ENCODE data around the gene TUBA3C. TPM values are rescaled to one million over a fixed set of nuclear protein-coding genes. Genes with fewer than 3 reads are reported as not detected.
A peak's percentile ranks its signal among the peaks of the same experiment; 100 is the strongest.
"Not testable (repeated sequence)": the region's sequence is repeated elsewhere in the genome, so short reads cannot be mapped to it uniquely, and the experiment has no call there.

TUBA3C gene
- total RNA-seq = not detected
- under 1 TPM in 1 of 3 donors, not detected in 2; 0.20 TPM for polyA plus RNA-seq
- total RNA-seq = 0 reads per million in 6 experiments

GRCh38 chr13:19181621-19182485, at the start of gene TUBA3C:
Gene TUBA3C (minus strand): TSS chr13:19181824. CDS start chr13:19181747, 77 bp downstream.
- Mint-ChIP-seq H3K27ac (no peak within 1 kb of the TSS), H3K4me3 (peak within 1 kb of the TSS in 1 of 10 donors; percentile 24), H3K36me3 (no peaks in the 10 kb centered on the region), H3K27me3 (peaks cover 0 to 13% (median 0%) of the 10 kb centered on the region in 5 donors), H3K9me3 (peaks cover 0 to 3% (median 0%) of the 10 kb centered on the region in 9 donors), H3K4me1 (no peaks in the 10 kb centered on the region)
- DNase-seq (no peak), ATAC-seq (no peak)
- POLR2A ChIA-PET = no interaction called here

DNA sequence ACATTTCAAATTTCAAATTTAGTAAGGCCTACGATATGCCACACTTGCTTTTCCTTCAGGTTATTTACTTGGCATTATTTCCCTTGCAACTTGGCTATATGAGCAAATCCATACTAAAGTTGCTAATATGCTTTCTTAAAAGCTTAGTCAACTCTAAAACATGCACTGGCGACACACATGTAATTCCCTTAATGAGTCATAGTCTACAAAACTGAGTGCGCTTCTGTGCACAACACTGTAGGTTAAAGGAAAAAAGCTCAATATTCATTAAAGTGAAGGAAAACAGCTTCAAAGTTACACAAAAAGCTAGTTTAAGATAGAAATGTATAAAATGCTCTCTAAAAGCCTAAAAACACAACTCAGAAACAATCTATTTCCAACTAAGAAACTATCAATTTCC, 25.8 kb upstream of the TUBA3C start:
- H3K27ac Mint-ChIP-seq, H3K9me3 Mint-ChIP-seq, H3K36me3 Mint-ChIP-seq, POLR2A ChIA-PET, H3K4me1 Mint-ChIP-seq, H3K27me3 Mint-ChIP-seq, DNase-seq, ATAC-seq, H3K4me3 Mint-ChIP-seq: not testable (repeated sequence)

GRCh38 chr13:19192622-19193021, 11.0 kb upstream of the TUBA3C start:
- H3K36me3 Mint-ChIP-seq, H3K27ac Mint-ChIP-seq, H3K4me1 Mint-ChIP-seq, H3K4me3 Mint-ChIP-seq, DNase-seq, H3K27me3 Mint-ChIP-seq, ATAC-seq, POLR2A ChIA-PET: not testable (repeated sequence)
- peaks cover 0 to 12% (median 3%) of the 10 kb centered on the region in 9 donors for H3K9me3 Mint-ChIP-seq

- DNase-seq, POLR2A ChIA-PET, H3K36me3 Mint-ChIP-seq, ATAC-seq, H3K27ac Mint-ChIP-seq, H3K4me1 Mint-ChIP-seq, H3K4me3 Mint-ChIP-seq: not testable (repeated sequence)
- peaks cover 0 to 13% (median 2%) of the 10 kb centered on the region in 5 donors for H3K27me3 Mint-ChIP-seq
- H3K9me3 Mint-ChIP-seq = peaks cover 0 to 11% (median 3%) of the 10 kb centered on the region in 9 donors
Observed at GRCh38 chr13:19189911-19190310, 8.3 kb upstream of the TUBA3C start.

GRCh38 chr13:19189368-19189767, 7.7 kb upstream of the TUBA3C start:
- peaks cover 0 to 13% (median 2%) of the 10 kb centered on the region in 5 donors for H3K27me3 Mint-ChIP-seq
- H3K4me1 Mint-ChIP-seq, ATAC-seq, H3K36me3 Mint-ChIP-seq, H3K27ac Mint-ChIP-seq, H3K4me3 Mint-ChIP-seq, DNase-seq, H3K9me3 Mint-ChIP-seq, POLR2A ChIA-PET: not testable (repeated sequence)

DNA sequence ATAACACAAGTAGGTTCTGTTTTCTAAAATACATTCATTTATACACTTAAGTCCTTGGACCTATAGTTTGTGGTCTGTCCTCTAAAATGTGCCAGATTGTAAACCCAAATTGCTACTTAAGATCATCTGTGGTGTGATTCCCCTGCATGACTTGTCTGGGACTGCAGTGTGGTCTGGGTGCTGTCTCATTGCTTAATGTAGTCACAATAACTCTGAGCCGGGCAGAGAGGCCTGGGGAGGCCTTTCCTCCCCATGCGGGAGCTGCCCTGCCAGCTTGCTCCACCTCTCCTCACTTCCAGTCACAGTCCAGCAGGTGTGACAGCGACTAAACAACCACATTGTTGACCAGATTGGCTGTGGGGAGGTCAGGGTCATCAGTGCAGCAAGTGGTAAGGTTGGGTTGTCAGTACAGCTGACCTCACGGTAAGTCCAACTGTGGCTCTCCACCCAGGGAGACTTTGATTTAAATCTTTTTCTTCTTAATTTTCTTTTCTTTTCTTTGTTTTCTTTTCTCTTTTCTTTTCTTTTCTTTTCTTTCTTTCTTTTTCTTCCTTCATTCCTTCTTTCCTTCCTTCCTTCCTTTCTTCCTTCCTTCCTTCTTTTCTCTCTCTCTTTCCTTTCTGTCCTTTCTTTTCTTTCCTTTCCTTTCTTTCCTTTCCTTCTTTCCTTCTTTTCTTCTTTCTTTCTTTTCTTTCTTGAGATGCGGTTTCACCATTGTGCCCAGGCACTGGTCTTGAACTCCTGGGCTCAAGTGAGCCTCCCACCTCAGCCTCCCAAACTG, 4.4 kb upstream of the TUBA3C start:
- Mint-ChIP-seq H3K27ac (peak overlapping the region in 1 of 10 donors; percentile 12), H3K4me3 (no peak overlapping the region), H3K4me1 (no peaks in the 10 kb centered on the region), H3K9me3 (peaks cover 0 to 5% (median 2%) of the 10 kb centered on the region in 9 donors), H3K36me3 (no peaks in the 10 kb centered on the region), H3K27me3 (peaks cover 0 to 13% (median 2%) of the 10 kb centered on the region in 5 donors)
- POLR2A ChIA-PET = no interaction called here
- ATAC-seq (no peak), DNase-seq (no peak)

DNA sequence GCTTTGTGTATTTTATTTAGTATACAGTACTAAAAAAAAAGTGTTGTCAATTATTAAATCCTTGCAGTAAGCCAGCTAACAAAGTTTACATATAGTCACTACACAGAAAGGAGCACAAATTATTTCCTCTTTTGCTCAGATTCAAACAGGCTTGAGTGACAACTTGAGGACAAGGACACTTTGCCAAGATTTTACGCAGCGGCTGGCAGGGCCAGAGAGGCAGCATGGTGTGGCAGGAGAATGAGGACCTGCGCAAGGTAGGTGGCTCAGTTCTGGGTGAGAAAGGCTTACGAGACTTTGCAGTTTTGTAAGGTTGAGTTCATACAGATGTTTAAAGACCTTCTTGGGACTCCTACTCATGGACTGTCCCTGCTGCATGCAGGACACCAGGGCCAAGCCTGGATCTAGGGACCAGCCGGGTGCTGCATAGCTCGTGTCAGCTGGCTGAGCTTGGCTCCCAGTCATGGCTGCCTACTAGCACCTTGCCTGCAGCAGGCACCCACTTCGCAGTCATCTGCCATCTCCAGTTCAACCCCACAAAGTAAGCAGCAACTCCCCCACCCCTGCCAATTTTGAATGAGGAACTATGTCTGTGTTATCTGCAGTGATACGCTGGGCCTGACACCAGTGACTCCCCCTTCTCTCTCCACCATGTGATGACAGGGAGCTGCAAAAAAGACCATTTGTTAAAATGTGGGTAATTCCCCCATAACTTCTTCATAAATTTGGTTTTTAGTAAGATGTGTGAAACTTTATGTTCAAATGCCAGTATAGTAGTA, 3.7 kb upstream of the TUBA3C start:
- H3K4me3 Mint-ChIP-seq = no peak overlapping the region
- DNase-seq (no peak), ATAC-seq (no peak)
- no peak overlapping the region for H3K27ac Mint-ChIP-seq
- POLR2A ChIA-PET = no interaction called here
- no peaks in the 10 kb centered on the region for H3K4me1 Mint-ChIP-seq
- H3K9me3 Mint-ChIP-seq = peaks cover 0 to 5% (median 0%) of the 10 kb centered on the region in 9 donors
- peaks cover 0 to 13% (median 2%) of the 10 kb centered on the region in 5 donors for H3K27me3 Mint-ChIP-seq
- H3K36me3 Mint-ChIP-seq = no peaks in the 10 kb centered on the region

- no peak overlapping the region for H3K27ac Mint-ChIP-seq
- no peak for DNase-seq
- POLR2A ChIA-PET = no interaction called here
- ATAC-seq = no peak
- peaks cover 0 to 13% (median 2%) of the 10 kb centered on the region in 5 donors for H3K27me3 Mint-ChIP-seq
- peaks cover 0 to 3% (median 0%) of the 10 kb centered on the region in 9 donors for H3K9me3 Mint-ChIP-seq
- no peak overlapping the region for H3K4me3 Mint-ChIP-seq
- no peaks in the 10 kb centered on the region for H3K36me3 Mint-ChIP-seq
- no peaks in the 10 kb centered on the region for H3K4me1 Mint-ChIP-seq
Observed at GRCh38 chr13:19184176-19184575, 2.6 kb upstream of the TUBA3C start.

DNA sequence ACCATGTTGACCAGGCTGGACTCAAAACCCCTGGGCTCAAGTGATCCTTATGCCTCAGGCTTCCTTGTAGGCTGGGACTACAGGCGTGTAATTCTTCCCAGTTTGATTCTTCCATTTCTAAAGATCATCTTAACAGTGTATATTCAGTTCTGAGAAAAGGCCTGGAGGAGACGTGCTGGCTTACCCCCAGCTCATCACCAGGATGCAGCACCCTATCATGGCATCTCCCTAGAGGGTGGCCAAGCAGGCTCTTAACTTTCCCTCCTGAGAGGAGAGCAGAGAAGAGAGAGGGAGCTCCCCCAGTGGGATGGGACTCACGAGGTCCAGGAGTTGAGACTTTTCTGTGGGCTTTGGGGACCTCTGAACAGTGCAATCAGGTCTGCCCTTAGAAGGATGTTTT, 2.1 kb upstream of the TUBA3C start:
- Mint-ChIP-seq H3K27ac (no peak overlapping the region), H3K4me1 (no peaks in the 10 kb centered on the region), H3K27me3 (peaks cover 0 to 13% (median 2%) of the 10 kb centered on the region in 5 donors), H3K4me3 (no peak overlapping the region), H3K36me3 (no peaks in the 10 kb centered on the region), H3K9me3 (peaks cover 0 to 3% (median 0%) of the 10 kb centered on the region in 9 donors)
- ATAC-seq (no peak), DNase-seq (no peak)
- POLR2A ChIA-PET = no interaction called here

GRCh38 chr13:19182536-19182935, 912 bp upstream of the TUBA3C start:
- no peaks in the 10 kb centered on the region for H3K36me3 Mint-ChIP-seq
- H3K4me3 Mint-ChIP-seq = no peak overlapping the region
- no peak overlapping the region for H3K27ac Mint-ChIP-seq
- POLR2A ChIA-PET = no interaction called here
- ATAC-seq (no peak), DNase-seq (no peak)
- H3K4me1 Mint-ChIP-seq = no peaks in the 10 kb centered on the region
- peaks cover 0 to 3% (median 0%) of the 10 kb centered on the region in 9 donors for H3K9me3 Mint-ChIP-seq
- H3K27me3 Mint-ChIP-seq = peaks cover 0 to 13% (median 2%) of the 10 kb centered on the region in 5 donors

DNA sequence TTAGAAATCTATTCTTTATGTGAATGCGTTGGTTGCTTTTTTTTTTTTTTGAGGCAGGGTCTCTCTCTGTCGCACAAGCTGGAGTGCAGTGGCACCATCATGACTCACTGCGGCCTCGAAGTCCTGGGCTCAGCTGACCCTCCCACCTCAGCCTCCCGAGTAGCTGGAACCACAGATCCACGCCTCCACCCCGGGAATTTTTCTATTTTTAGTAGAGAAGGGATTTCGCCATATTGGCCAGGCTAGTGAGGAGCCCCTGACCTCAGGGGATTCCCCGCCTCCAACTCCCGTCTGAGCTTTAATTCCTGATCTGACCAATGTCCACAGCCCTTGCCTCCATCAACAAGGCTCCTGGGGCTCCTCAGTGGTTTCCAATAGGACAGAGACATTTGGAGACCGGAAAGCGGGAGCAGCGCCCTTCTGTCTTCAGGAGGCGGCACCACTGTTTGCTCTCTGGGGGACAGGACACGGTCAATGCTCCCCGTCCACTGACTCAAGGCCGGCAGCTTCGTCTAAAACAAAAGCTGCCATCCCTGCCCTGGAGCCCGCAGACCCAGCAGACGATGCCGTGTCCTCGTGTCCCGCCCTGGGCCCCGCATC, 503 bp downstream of the TUBA3C start:
- POLR2A ChIA-PET = no interaction called here
- H3K36me3 Mint-ChIP-seq = no peaks in the 10 kb centered on the region
- H3K4me1 Mint-ChIP-seq = no peaks in the 10 kb centered on the region
- peaks cover 0 to 6% (median 0%) of the 10 kb centered on the region in 5 donors for H3K27me3 Mint-ChIP-seq
- ATAC-seq = no peak
- no peak overlapping the region for H3K4me3 Mint-ChIP-seq
- H3K27ac Mint-ChIP-seq = no peak overlapping the region
- H3K9me3 Mint-ChIP-seq = peaks cover 0 to 3% (median 0%) of the 10 kb centered on the region in 9 donors
- DNase-seq = no peak

DNA sequence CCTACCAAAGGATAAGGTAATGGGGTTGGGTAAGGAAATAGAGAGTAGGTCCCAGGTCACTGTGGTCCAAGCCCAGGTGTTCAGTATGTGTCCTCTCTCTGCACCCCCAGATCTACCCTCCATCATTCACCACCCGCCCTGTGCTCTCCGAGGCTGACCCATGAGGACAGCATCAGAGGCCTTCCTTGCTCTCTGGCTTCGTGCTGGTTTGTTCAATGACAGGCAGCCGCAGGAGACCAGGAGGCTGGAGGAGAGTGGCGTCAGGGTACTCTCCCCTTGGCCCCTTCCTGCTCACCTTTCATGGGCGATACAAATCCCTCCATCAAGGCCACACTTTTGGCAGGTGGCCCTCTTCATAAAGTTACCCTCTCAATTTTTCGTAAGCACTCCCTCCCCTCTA, 1.7 kb downstream of the TUBA3C start:
- H3K4me1 Mint-ChIP-seq = no peaks in the 10 kb centered on the region
- H3K27ac Mint-ChIP-seq = no peak overlapping the region
- DNase-seq (no peak), ATAC-seq (no peak)
- peaks cover 0 to 2% (median 0%) of the 10 kb centered on the region in 3 donors for H3K36me3 Mint-ChIP-seq
- H3K27me3 Mint-ChIP-seq = peaks cover 0 to 3% (median 0%) of the 10 kb centered on the region in 5 donors
- H3K4me3 Mint-ChIP-seq = no peak overlapping the region
- POLR2A ChIA-PET = no interaction called here
- H3K9me3 Mint-ChIP-seq = peaks cover 0 to 6% (median 0%) of the 10 kb centered on the region in 9 donors
